GF-D8 (cell line): ENCODE data around the gene AIFM3.

Experiments
- DNase-seq: peaks from one replicate; lab custom pipeline; 2025; lab: John Stamatoyannopoulos, UW

Gene AIFM3

GRCh38 chr22:20975541-20976290 is 8.7 kb downstream of the AIFM3 start:
- no peak for DNase-seq

- DNase-seq, result no peak
Measured at GRCh38 chr22:20976291-20976877, 9.3 kb downstream of the AIFM3 start.

GRCh38 chr22:20977019-20977418 is 10.0 kb downstream of the AIFM3 start:
- no peak for DNase-seq

GRCh38 chr22:20977516-20978170 is 10.6 kb downstream of the AIFM3 start:
- DNase-seq, result no peak

- no peak for DNase-seq
Measured at GRCh38 chr22:20978419-20978818, 11.4 kb downstream of the AIFM3 start.

GRCh38 chr22:20979243-20979809 is 12.3 kb downstream of the AIFM3 start:
- no peak for DNase-seq

GRCh38 chr22:20979940-20980453 is 12.9 kb downstream of the AIFM3 start:
- DNase-seq, result no peak

GRCh38 chr22:20980523-20980922 is 13.5 kb downstream of the AIFM3 start:
- no peak for DNase-seq

GRCh38 chr22:20980938-20981722 is 14.1 kb downstream of the AIFM3 start:
- DNase-seq, result no peak

- DNase-seq, result peak; percentile 37
Measured at GRCh38 chr22:20981787-20982562, 14.9 kb downstream of the AIFM3 start, which contains the start of gene LZTR1. Gene LZTR1, plus strand, starts transcription at chr22:20982297. Its CDS starts 75 bp downstream, at chr22:20982372.

GRCh38 chr22:20982563-20982882 is 15.5 kb downstream of the AIFM3 start:
- DNase-seq, result no peak

GRCh38 chr22:20983081-20983771 is 16.2 kb downstream of the AIFM3 start:
- no peak for DNase-seq

- no peak for DNase-seq
Measured at GRCh38 chr22:20985720-20986119, 18.7 kb downstream of the AIFM3 start.

GRCh38 chr22:20986365-20986764 is 19.3 kb downstream of the AIFM3 start:
- DNase-seq, result no peak

- DNase-seq, result no peak
Measured at GRCh38 chr22:20987375-20987774, 20.3 kb downstream of the AIFM3 start.

GRCh38 chr22:20988573-20989322 is 21.7 kb downstream of the AIFM3 start:
- DNase-seq, result no peak

- DNase-seq, result peak; percentile 7
Measured at GRCh38 chr22:20989323-20990138, 22.5 kb downstream of the AIFM3 start.

GRCh38 chr22:20990184-20991180 is 23.4 kb downstream of the AIFM3 start:
- DNase-seq, result no peak
